Upper lobe of left lung (tissue), 4 donors: ENCODE results near the gene TOR3A.

ENCODE experiments used
- CTCF ChIP-seq, 6 experiments: fragments of 450-650 bp in 4 of 6; fragments of 200-600 bp in 2 of 6; sonication (generic) in 2 of 6; IDR thresholded peaks; one replicate each; pipeline ENCODE4 v1.5.1; 2016 to 2019; ENCODE audit warnings: antibody characterized with exemption in 6 of 6
- POLR2A ChIP-seq, 4 donors: fragments of 450-650 bp; IDR thresholded peaks; one replicate each; pipeline ENCODE4 v1.5.1; 2016 to 2017; ENCODE audit warnings: antibody characterized with exemption in 4 of 4, mild to moderate bottlenecking in 2 of 4

GRCh38 chr1:179141592-179142251, 59.9 kb downstream of the TOR3A start:
- no peak for TF ChIP-seq CTCF (IDR thresholded peaks at IDR 0.05)
- TF ChIP-seq POLR2A (IDR thresholded peaks at IDR 0.05): peak in 1 of 4 donors; percentile 15
